HepG2 (cell line): ENCODE data around the gene CD28. TPM values are rescaled to one million over a fixed set of nuclear protein-coding genes. Genes with fewer than 3 reads are reported as not detected.

Source experiments
- ARNT2 ChIP-seq: sonication (generic); formaldehyde crosslinking; IDR thresholded peaks from 2 replicates; pipeline ENCODE4 v1.8.0; 2022; ENCODE audit warnings: mild to moderate bottlenecking, low read depth, missing genetic modification reagents, moderate library complexity
- ATF7-NPFF ChIP-seq: sonication (generic); formaldehyde crosslinking; IDR thresholded peaks from 2 replicates; pipeline ENCODE4 v1.8.1; 2023; ENCODE audit warnings: mild to moderate bottlenecking, low read depth, missing genetic modification reagents, moderate library complexity
- HOXA5 ChIP-seq: sonication (generic); formaldehyde crosslinking; IDR thresholded peaks from 2 replicates; pipeline ENCODE4 v1.4.0; 2020; ENCODE audit warnings: missing genetic modification reagents
- KDM4B ChIP-seq: sonication (generic); formaldehyde crosslinking; IDR thresholded peaks from 2 replicates; pipeline ENCODE4 v1.4.0; 2020; ENCODE audit warnings: missing genetic modification reagents
- NR2C2 ChIP-seq: sonication (generic); formaldehyde crosslinking; IDR thresholded peaks from 2 replicates; pipeline ENCODE4 v1.4.0; 2020; ENCODE audit warnings: missing genetic modification reagents, mild to moderate bottlenecking, moderate library complexity, borderline replicate concordance
- PCBP2 ChIP-seq: fragments of 200-400 bp; formaldehyde crosslinking; optimal IDR thresholded peaks from 2 replicates; pipeline ENCODE3; 2018; ENCODE audit warnings: low read length, low read depth; ENCODE audit not compliant: poor library complexity, severe bottlenecking
- ZFX ChIP-seq: sonication (generic); formaldehyde crosslinking; IDR thresholded peaks from 2 replicates; pipeline ENCODE4 v1.4.0; 2020; ENCODE audit warnings: mild to moderate bottlenecking, low read depth, missing genetic modification reagents, moderate library complexity
- polyA plus RNA-seq, 8 experiments: library from polyadenylated mRNA; depleted of rRNA in 3 of 8; stranded (reverse) in 7 of 8; unstranded in 1 of 8; fragments of >200 nt; fragmentation: Illumina TruSeq in 4 of 8; extraction: Trizol in 4 of 8; gene quantifications; 2 replicates each; pipeline versions ENCODE4 v1.2.1 to v1.2.3, GENCODE V29; 2011 to 2016; ENCODE audit warnings: low read depth in 4 of 8, missing spikeins in 1 of 8, mixed read lengths in 1 of 8; ENCODE audit not compliant: insufficient read depth in 1 of 8
- total RNA-seq, 5 experiments: library from RNA; depleted of rRNA; stranded (reverse); fragments of >200 nt; fragmentation: Illumina TruSeq; extraction: Trizol; gene quantifications; 2 replicates each; pipeline ENCODE4 v1.2.3, GENCODE V29; 2016; ENCODE audit warnings: low read depth in 1 of 5
- TF ChIP-seq, protein P1 (sequence below): IDR thresholded peaks from 2 replicates; pipeline ENCODE4 v1.4.0; 2020; ENCODE audit warnings: mild to moderate bottlenecking, missing genetic modification reagents
- TF ChIP-seq, protein P2 (sequence below): sonication (generic); formaldehyde crosslinking; IDR thresholded peaks from 2 replicates; pipeline ENCODE4 v1.4.0; 2020; ENCODE audit warnings: mild to moderate bottlenecking, missing genetic modification reagents

Gene CD28
- total and polyA plus RNA-seq, 2 of the 13 experiments (the other 11 are each of a cell fraction or from before 2014, with no cell fraction given) = not detected

DNA sequence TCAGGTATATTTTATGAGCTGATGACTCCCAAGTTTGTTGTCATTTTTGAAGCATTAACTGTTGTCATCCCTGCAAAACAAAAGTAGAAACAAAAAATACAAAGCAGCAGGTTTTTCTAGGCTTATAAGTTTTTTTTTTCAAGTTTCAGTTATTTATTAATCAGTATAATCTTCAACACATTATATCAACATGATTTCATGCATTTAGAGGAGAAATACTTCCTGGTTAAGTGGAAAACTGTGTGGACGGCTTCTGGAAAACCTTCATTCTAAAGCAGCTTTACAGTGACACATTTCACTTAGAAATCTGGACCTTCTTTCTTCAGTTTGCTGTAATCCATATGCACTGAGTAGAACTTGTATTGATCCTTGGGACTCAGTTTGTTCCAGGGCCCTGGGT is 34.6 kb upstream of the CD28 start (continued):
- TF ChIP-seq PCBP2 (no peak), ZFX (CRISPR knock-in tag) (no peak), NR2C2 (CRISPR knock-in tag) (no peak), KDM4B (CRISPR knock-in tag) (no peak), ARNT2 (CRISPR knock-in tag) (no peak), ATF7-NPFF (CRISPR knock-in tag) (no peak), HOXA5 (CRISPR knock-in tag) (no peak)
- TF ChIP-seq, protein P1, sequence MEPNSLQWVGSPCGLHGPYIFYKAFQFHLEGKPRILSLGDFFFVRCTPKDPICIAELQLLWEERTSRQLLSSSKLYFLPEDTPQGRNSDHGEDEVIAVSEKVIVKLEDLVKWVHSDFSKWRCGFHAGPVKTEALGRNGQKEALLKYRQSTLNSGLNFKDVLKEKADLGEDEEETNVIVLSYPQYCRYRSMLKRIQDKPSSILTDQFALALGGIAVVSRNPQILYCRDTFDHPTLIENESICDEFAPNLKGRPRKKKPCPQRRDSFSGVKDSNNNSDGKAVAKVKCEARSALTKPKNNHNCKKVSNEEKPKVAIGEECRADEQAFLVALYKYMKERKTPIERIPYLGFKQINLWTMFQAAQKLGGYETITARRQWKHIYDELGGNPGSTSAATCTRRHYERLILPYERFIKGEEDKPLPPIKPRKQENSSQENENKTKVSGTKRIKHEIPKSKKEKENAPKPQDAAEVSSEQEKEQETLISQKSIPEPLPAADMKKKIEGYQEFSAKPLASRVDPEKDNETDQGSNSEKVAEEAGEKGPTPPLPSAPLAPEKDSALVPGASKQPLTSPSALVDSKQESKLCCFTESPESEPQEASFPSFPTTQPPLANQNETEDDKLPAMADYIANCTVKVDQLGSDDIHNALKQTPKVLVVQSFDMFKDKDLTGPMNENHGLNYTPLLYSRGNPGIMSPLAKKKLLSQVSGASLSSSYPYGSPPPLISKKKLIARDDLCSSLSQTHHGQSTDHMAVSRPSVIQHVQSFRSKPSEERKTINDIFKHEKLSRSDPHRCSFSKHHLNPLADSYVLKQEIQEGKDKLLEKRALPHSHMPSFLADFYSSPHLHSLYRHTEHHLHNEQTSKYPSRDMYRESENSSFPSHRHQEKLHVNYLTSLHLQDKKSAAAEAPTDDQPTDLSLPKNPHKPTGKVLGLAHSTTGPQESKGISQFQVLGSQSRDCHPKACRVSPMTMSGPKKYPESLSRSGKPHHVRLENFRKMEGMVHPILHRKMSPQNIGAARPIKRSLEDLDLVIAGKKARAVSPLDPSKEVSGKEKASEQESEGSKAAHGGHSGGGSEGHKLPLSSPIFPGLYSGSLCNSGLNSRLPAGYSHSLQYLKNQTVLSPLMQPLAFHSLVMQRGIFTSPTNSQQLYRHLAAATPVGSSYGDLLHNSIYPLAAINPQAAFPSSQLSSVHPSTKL (CRISPR knock-in tag) = no peak
- TF ChIP-seq, protein P2, sequence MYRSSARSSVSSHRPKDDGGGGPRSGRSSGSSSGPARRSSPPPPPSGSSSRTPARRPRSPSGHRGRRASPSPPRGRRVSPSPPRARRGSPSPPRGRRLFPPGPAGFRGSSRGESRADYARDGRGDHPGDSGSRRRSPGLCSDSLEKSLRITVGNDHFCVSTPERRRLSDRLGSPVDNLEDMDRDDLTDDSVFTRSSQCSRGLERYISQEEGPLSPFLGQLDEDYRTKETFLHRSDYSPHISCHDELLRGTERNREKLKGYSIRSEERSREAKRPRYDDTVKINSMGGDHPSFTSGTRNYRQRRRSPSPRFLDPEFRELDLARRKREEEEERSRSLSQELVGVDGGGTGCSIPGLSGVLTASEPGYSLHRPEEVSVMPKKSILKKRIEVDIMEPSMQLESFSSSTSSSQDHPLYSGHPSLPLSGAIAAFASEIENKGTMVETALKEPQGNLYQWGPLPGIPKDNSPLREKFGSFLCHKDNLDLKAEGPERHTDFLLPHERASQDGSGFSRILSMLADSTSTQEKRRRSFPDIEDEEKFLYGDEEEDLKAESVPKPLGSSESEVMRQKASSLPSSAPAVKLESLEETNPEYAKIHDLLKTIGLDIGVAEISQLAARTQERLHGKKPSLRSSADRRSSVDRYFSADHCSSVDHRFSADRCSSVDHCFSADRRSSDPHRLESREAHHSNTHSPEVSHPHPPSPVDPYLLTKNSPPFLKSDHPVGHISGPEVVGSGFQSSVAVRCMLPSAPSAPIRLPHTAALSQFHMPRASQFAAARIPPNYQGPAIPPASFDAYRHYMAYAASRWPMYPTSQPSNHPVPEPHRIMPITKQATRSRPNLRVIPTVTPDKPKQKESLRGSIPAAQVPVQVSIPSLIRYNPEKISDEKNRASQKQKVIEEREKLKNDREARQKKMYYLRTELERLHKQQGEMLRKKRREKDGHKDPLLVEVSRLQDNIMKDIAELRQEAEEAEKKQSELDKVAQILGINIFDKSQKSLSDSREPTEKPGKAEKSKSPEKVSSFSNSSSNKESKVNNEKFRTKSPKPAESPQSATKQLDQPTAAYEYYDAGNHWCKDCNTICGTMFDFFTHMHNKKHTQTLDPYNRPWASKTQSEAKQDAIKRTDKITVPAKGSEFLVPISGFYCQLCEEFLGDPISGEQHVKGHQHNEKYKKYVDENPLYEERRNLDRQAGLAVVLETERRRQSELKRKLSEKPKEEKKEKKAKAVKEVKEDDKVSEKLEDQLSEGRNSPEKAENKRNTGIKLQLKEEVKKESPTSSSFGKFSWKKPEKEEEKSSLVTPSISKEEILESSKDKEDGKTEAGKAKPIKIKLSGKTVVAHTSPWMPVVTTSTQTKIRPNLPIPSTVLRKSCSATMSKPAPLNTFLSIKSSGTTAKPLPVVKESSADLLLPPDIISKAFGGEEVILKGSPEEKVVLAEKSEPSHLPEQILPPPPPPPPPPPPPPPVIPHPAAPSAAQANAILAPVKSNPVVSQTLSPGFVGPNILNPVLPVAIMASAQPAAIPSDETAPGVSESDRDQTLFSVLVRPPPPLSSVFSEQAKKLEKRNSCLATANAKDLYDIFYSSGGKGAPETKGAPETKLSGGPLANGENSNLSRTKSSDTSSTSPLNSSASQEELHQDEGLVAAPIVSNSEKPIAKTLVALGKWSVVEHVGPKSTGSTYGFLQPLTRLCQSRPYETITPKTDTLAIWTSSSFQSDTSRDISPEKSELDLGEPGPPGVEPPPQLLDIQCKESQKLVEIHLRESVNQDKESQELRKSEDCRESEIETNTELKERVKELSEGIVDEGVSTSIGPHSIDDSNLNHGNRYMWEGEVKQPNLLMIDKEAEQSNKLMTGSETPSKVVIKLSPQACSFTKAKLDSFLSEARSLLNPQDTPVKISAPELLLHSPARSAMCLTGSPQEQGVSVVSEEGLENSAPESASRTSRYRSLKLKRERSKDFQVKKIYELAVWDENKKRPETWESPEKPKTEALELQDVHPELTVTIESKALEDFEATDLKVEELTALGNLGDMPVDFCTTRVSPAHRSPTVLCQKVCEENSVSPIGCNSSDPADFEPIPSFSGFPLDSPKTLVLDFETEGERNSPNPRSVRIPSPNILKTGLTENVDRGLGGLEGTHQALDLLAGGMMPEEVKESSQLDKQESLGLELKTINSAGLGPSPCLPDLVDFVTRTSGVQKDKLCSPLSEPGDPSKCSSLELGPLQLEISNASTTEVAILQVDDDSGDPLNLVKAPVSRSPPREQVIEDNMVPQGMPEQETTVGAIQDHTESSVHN (CRISPR knock-in tag) = no peak
